WTC11 (cell line): ENCODE measurements around the gene DOCK8. TPM values are rescaled to one million over a fixed set of nuclear protein-coding genes. Genes with fewer than 3 reads are reported as not detected.

Experiments
- ATAC-seq: fragments of 200-7000 bp; cut with Tn5 transposase; 2 replicates; pipeline ENCODE4 v1.10.0; 2021; ENCODE audit warnings: mild to moderate bottlenecking, moderate library complexity
- CTCF ChIA-PET: fragments of 300-600 bp; sonication (Branson Sonifier 250); formaldehyde crosslinking; loops from one replicate; lab custom pipeline; 2021; ENCODE audit warnings: antibody characterized with exemption; lab: Charles Lee
- POLR2A ChIA-PET: fragments of 350-600 bp; sonication (Branson Sonifier 250); formaldehyde crosslinking; loops from one replicate; lab custom pipeline; 2021; ENCODE audit warnings: antibody characterized with exemption; lab: Charles Lee
- DNase-seq: peaks from one replicate; pipeline ENCODE4 v3.0.0; 2021; ENCODE audit warnings: low spot score
- H3K27ac Mint-ChIP-seq: 2 replicates; pipeline ENCODE4 v1.8.0; 2021; ENCODE audit warnings: mixed read lengths
- H3K27me3 Mint-ChIP-seq: 2 replicates; pipeline ENCODE4 v1.8.0; 2021; ENCODE audit warnings: low read depth, mild to moderate bottlenecking, moderate library complexity, mixed read lengths
- H3K36me3 Mint-ChIP-seq: 2 replicates; pipeline ENCODE4 v1.8.0; 2021; ENCODE audit warnings: mixed read lengths
- H3K4me1 Mint-ChIP-seq: 2 replicates; pipeline ENCODE4 v1.8.0; 2022; ENCODE audit warnings: mixed read lengths
- H3K4me3 Mint-ChIP-seq: 2 replicates; pipeline ENCODE4 v1.8.0; 2021; ENCODE audit warnings: mild to moderate bottlenecking, moderate library complexity, mixed read lengths
- H3K9me3 Mint-ChIP-seq: 2 replicates; pipeline ENCODE4 v1.8.0; 2021; ENCODE audit warnings: mixed read lengths
- CREB1 ChIP-seq: sonication (generic); formaldehyde crosslinking; IDR thresholded peaks from 2 replicates; pipeline ENCODE4 v1.8.0; 2023; ENCODE audit warnings: mild to moderate bottlenecking, missing genetic modification reagents
- CREM ChIP-seq: sonication (generic); formaldehyde crosslinking; IDR thresholded peaks from 2 replicates; pipeline ENCODE4 v1.8.1; 2022; ENCODE audit warnings: mild to moderate bottlenecking, missing genetic modification reagents, moderate library complexity
- GTF2I ChIP-seq: fragments of 250-450 bp; sonication (Bioruptor Pico); conservative IDR thresholded peaks from 2 replicates; pipeline ENCODE4 v1.4.0; 2021; ENCODE audit warnings: mild to moderate bottlenecking
- HMGA2 ChIP-seq: fragments of 250-450 bp; sonication (Bioruptor Pico); IDR thresholded peaks from 2 replicates; pipeline ENCODE4 v1.4.0; 2021; ENCODE audit warnings: mild to moderate bottlenecking, moderate library complexity
- NFATC4 ChIP-seq: fragments of 250-450 bp; sonication (Bioruptor Pico); IDR thresholded peaks from 2 replicates; pipeline ENCODE4 v1.9.0; 2021; ENCODE audit warnings: mild to moderate bottlenecking
- SMAD4 ChIP-seq: sonication (generic); formaldehyde crosslinking; IDR thresholded peaks from 2 replicates; pipeline ENCODE4 v1.8.0; 2022; ENCODE audit warnings: mild to moderate bottlenecking, missing genetic modification reagents
- USF2 ChIP-seq: sonication (generic); formaldehyde crosslinking; IDR thresholded peaks from 2 replicates; pipeline ENCODE4 v1.8.1; 2023; ENCODE audit warnings: mild to moderate bottlenecking, missing genetic modification reagents, moderate library complexity
- ZNF232 ChIP-seq: sonication (generic); formaldehyde crosslinking; IDR thresholded peaks from 2 replicates; pipeline ENCODE4 v1.8.0; 2022; ENCODE audit warnings: mild to moderate bottlenecking, missing genetic modification reagents
- total RNA-seq: library from RNA; stranded (reverse); gene quantifications from 3 replicates; pipeline ENCODE4 v1.2.3, GENCODE V29; 2021
- TF ChIP-seq, protein P1 (sequence below): sonication (generic); formaldehyde crosslinking; IDR thresholded peaks from 2 replicates; pipeline ENCODE4 v1.8.0; 2023; ENCODE audit warnings: missing genetic modification reagents
- TF ChIP-seq, protein P2 (sequence below): sonication (generic); formaldehyde crosslinking; IDR thresholded peaks from 2 replicates; pipeline ENCODE4 v1.8.1; 2023; ENCODE audit warnings: mild to moderate bottlenecking, missing genetic modification reagents, moderate library complexity
- TF ChIP-seq, protein P3 (sequence below): sonication (generic); formaldehyde crosslinking; IDR thresholded peaks from 2 replicates; pipeline ENCODE4 v1.8.1; 2023; ENCODE audit warnings: mild to moderate bottlenecking, missing genetic modification reagents, borderline replicate concordance
- TF ChIP-seq, protein P4 (sequence below): sonication (generic); formaldehyde crosslinking; IDR thresholded peaks from 2 replicates; pipeline ENCODE4 v1.8.1; 2022; ENCODE audit warnings: low read depth, mild to moderate bottlenecking, moderate library complexity, missing genetic modification reagents, borderline replicate concordance
- TF ChIP-seq, protein P5 (sequence below): sonication (generic); formaldehyde crosslinking; conservative IDR thresholded peaks from 2 replicates; pipeline ENCODE4 v1.8.1; 2022; ENCODE audit warnings: mild to moderate bottlenecking, missing genetic modification reagents

Gene DOCK8
- total RNA-seq, 1 experiment from 2014 or later: 3.2 TPM

DNA sequence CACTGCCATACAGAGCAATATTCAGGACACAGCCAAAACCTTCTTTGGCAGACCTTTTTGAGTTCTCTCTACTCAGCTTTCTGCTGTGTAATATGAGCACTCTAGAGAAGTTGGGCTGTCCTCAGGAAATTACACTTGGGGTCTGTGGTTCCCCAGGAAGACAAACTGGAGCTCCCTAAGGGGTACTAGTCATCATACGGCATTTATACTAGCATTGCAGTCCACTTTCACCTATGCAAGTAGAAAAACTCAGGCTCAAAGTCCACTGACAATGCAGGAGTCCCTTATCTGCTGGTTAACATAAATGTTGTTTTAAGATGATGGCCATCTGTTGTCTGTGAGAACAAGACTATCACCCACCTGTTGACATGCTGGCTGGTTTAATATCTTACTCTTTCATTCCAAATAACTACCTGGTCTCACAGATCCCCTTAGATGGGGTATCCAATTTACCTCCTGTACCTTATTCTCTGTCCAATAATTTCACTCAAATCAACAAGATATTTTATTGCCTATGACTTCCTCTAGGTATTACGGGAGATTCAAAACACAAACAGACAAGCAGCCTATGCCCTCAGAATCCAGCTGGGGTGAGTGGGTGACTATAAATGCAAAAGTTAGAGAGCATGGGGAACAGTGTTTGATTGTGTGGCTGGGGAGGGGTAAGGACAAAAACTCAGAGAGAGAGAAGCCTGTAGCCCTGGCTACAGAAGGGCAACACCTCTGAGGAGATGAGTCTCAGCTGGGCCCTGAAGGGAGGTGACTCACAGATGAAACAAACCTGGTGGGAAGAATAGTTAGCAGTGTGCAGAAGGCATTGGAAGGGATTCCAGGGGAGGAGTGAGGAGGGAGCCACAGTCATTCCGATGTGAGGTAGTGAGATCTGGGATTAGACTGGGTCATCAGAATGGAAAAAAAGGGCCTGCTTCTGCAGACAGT is 10.2 kb downstream of the DOCK8 start (continued):
- no peak for TF ChIP-seq SMAD4 (CRISPR knock-in tag)
- TF ChIP-seq CREM: no peak
- TF ChIP-seq, protein P1, sequence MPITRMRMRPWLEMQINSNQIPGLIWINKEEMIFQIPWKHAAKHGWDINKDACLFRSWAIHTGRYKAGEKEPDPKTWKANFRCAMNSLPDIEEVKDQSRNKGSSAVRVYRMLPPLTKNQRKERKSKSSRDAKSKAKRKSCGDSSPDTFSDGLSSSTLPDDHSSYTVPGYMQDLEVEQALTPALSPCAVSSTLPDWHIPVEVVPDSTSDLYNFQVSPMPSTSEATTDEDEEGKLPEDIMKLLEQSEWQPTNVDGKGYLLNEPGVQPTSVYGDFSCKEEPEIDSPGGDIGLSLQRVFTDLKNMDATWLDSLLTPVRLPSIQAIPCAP (CRISPR knock-in tag): no peak
- no peak for TF ChIP-seq CREB1 (CRISPR knock-in tag)
- TF ChIP-seq, protein P2, sequence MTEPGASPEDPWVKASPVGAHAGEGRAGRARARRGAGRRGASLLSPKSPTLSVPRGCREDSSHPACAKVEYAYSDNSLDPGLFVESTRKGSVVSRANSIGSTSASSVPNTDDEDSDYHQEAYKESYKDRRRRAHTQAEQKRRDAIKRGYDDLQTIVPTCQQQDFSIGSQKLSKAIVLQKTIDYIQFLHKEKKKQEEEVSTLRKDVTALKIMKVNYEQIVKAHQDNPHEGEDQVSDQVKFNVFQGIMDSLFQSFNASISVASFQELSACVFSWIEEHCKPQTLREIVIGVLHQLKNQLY (CRISPR knock-in tag): no peak
- TF ChIP-seq HMGA2 (CRISPR knock-in tag): no peak
- TF ChIP-seq GTF2I (CRISPR knock-in tag): no peak
- TF ChIP-seq, protein P3, sequence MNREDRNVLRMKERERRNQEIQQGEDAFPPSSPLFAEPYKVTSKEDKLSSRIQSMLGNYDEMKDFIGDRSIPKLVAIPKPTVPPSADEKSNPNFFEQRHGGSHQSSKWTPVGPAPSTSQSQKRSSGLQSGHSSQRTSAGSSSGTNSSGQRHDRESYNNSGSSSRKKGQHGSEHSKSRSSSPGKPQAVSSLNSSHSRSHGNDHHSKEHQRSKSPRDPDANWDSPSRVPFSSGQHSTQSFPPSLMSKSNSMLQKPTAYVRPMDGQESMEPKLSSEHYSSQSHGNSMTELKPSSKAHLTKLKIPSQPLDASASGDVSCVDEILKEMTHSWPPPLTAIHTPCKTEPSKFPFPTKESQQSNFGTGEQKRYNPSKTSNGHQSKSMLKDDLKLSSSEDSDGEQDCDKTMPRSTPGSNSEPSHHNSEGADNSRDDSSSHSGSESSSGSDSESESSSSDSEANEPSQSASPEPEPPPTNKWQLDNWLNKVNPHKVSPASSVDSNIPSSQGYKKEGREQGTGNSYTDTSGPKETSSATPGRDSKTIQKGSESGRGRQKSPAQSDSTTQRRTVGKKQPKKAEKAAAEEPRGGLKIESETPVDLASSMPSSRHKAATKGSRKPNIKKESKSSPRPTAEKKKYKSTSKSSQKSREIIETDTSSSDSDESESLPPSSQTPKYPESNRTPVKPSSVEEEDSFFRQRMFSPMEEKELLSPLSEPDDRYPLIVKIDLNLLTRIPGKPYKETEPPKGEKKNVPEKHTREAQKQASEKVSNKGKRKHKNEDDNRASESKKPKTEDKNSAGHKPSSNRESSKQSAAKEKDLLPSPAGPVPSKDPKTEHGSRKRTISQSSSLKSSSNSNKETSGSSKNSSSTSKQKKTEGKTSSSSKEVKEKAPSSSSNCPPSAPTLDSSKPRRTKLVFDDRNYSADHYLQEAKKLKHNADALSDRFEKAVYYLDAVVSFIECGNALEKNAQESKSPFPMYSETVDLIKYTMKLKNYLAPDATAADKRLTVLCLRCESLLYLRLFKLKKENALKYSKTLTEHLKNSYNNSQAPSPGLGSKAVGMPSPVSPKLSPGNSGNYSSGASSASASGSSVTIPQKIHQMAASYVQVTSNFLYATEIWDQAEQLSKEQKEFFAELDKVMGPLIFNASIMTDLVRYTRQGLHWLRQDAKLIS: no peak
- TF ChIP-seq, protein P4, sequence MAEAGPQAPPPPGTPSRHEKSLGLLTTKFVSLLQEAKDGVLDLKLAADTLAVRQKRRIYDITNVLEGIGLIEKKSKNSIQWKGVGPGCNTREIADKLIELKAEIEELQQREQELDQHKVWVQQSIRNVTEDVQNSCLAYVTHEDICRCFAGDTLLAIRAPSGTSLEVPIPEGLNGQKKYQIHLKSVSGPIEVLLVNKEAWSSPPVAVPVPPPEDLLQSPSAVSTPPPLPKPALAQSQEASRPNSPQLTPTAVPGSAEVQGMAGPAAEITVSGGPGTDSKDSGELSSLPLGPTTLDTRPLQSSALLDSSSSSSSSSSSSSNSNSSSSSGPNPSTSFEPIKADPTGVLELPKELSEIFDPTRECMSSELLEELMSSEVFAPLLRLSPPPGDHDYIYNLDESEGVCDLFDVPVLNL (CRISPR knock-in tag): no peak
- no peak for TF ChIP-seq NFATC4 (CRISPR knock-in tag)
- TF ChIP-seq, protein P5, sequence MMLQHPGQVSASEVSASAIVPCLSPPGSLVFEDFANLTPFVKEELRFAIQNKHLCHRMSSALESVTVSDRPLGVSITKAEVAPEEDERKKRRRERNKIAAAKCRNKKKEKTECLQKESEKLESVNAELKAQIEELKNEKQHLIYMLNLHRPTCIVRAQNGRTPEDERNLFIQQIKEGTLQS (CRISPR knock-in tag): no peak

DNA sequence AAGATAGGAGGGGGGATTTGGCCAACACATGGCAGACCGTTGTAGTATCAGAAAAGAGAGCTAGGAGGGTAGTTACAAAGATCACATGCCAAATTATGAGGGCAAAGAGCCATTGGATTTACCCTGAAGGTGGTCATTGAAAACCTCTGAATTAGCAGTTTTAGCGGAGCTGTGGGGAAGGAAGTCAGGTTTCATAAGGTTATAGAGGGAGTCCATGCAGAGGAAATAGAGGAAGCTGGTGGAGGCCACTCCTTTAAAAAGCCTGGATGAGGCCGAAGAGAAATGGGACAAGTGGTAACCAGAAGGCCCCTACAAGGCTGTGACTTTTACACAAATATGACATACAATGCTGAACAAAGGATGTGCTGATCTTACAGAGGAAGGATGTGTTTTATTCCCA is 13.2 kb downstream of the DOCK8 start:
- Mint-ChIP-seq H3K4me1 (peaks cover 8% of the 10 kb centered on the region), H3K27ac (no peak overlapping the region), H3K36me3 (no peaks in the 10 kb centered on the region), H3K9me3 (peaks cover 13% of the 10 kb centered on the region), H3K27me3 (no peaks in the 10 kb centered on the region), H3K4me3 (no peak overlapping the region)
- DNase-seq (no peak), ATAC-seq (no peak)
- TF ChIP-seq USF2 (CRISPR knock-in tag) (no peak), GTF2I (CRISPR knock-in tag) (no peak), ZNF232 (CRISPR knock-in tag) (no peak)
- ChIA-PET POLR2A (no interaction called here), CTCF (no interaction called here)
